Measurements from ENCODE around the gene CALHM3.

CALHM3 gene

DNA sequence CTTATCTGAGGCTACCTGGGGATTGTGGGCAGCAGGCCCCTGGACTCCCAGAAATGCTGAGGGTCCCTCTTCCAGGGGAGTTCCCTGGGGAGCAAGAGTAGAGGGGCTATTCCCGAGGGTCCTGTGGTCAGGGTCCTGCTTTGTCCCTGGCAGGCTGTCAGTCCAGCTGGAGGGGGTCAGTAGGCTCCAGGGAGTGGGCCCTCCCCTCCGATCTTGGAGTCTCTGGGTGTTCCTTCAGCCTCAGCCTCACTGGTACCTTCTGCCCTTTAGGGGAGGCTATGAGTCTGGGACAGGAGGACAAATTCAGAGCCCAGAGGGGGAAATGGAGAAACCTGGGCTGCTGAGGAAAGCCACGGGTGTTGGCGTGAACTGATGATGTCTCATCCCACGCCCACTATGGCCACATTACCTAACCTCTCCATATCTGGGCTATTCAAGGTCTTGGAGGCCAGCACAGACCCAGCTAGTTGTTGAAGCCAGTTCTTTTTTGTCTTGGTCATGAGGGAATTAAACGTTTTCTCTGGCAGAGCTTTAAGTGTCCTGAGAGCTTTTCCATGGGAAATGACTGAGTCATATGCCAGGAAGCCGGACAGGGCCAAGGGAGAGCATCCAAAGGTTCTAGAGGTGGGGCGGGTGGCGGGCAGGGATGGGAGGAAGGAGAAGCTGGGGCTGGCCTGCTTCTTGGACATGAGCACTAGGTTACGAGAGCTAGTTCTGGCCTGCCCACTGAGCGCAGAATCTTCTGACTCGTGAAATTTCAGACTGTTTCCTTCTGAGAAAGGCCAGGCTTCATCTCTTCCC, 33.1 kb downstream of the CALHM3 start:
- DNase-seq (ENCODE audit: insufficient read length, low spot score) (no peak), FAIRE-seq (no peak)
- no peak for TF ChIP-seq POU2F2 (IDR thresholded peaks at IDR 0.05; ENCODE audit: low read depth, low read length)
- no peak for TF ChIP-seq SPI1 (IDR thresholded peaks at IDR 0.05; ENCODE audit: low read depth, low read length)
- TF ChIP-seq POLR2A (IDR thresholded peaks at IDR 0.05; ENCODE audit: low read depth, low read length): no peak
- no peak for TF ChIP-seq POLR2AphosphoS5 (IDR thresholded peaks at IDR 0.05; ENCODE audit: low read depth, low read length)

- FAIRE-seq (no peak), DNase-seq (ENCODE audit: insufficient read length, low spot score) (no peak)
- no peak for TF ChIP-seq POLR2A (IDR thresholded peaks at IDR 0.05; ENCODE audit: low read depth, low read length)
- no peak for TF ChIP-seq POU2F2 (IDR thresholded peaks at IDR 0.05; ENCODE audit: low read depth, low read length)
- TF ChIP-seq PAX5 (IDR thresholded peaks at IDR 0.05; ENCODE audit: insufficient read depth, low read length, severe bottlenecking): no peak
- no peak for TF ChIP-seq SPI1 (IDR thresholded peaks at IDR 0.05; ENCODE audit: low read depth, low read length)
- no peak for TF ChIP-seq TAF1 (IDR thresholded peaks at IDR 0.05; ENCODE audit: low read depth, low read length)
- no peak for TF ChIP-seq POLR2AphosphoS5 (IDR thresholded peaks at IDR 0.05; ENCODE audit: low read depth, low read length)
These were observed 33.7 kb downstream of the CALHM3 start for GRCh38 chr10:103445366-103445765.

DNA sequence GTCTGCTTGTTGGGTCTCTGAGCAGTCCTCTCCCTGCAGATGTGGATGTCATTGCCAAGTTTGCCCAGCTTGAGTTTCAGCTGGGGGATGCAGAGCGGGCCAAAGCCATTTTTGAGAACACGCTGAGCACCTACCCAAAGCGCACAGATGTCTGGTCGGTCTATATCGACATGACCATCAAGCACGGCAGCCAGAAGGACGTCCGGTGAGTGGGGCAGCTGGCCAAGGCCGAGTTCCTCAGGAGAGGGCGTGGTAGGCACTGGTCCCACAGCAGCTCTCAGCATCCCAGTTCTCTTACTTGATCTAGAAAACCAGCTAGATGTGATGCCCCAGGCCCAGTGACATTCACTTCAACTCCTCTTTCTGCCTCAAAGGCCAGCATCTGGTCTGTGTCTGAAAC, 34.6 kb downstream of the CALHM3 start:
- no peak for TF ChIP-seq TAF1 (IDR thresholded peaks at IDR 0.05; ENCODE audit: low read depth, low read length)
- TF ChIP-seq SPI1 (IDR thresholded peaks at IDR 0.05; ENCODE audit: low read depth, low read length): no peak
- no peak for TF ChIP-seq POLR2A (IDR thresholded peaks at IDR 0.05; ENCODE audit: low read depth, low read length)
- no peak for TF ChIP-seq POLR2AphosphoS5 (IDR thresholded peaks at IDR 0.05; ENCODE audit: low read depth, low read length)
- no peak for FAIRE-seq
- no peak for DNase-seq (ENCODE audit: insufficient read length, low spot score)

GRCh38 chr10:103443475-103444185, 35.4 kb downstream of the CALHM3 start:
- FAIRE-seq (no peak), DNase-seq (ENCODE audit: insufficient read length, low spot score) (no peak)
- TF ChIP-seq POLR2A (IDR thresholded peaks at IDR 0.05; ENCODE audit: low read depth, low read length) (0 out of 2 replicates have a peak, but pooled peaks have one; percentile 32), POU2F2 (IDR thresholded peaks at IDR 0.05; ENCODE audit: low read depth, low read length) (no peak), SPI1 (IDR thresholded peaks at IDR 0.05; ENCODE audit: low read depth, low read length) (no peak), PAX5 (IDR thresholded peaks at IDR 0.05; ENCODE audit: insufficient read depth, low read length, severe bottlenecking) (no peak)

DNA sequence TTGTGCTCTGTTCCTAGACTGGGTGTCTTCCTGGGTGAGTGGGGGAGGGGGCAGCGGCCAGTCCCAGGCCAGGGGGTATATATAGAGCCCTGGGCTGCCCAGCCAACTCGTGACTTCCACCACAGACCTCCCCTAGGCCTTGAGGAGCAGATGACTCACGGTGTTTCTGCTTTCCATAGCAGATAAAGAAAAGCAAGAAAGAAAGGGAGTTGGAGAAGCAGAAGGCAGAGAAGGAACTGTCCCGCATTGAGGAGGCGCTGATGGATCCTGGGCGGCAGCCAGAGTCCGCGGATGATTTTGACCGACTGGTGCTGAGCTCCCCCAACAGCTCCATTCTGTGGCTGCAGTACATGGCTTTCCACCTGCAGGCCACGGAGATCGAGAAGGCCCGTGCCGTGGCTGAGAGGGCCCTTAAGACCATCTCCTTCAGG, 37.0 kb downstream of the CALHM3 start:
- no peak for TF ChIP-seq PAX5 (IDR thresholded peaks at IDR 0.05; ENCODE audit: insufficient read depth, low read length, severe bottlenecking)
- TF ChIP-seq SPI1 (IDR thresholded peaks at IDR 0.05; ENCODE audit: low read depth, low read length): no peak
- no peak for TF ChIP-seq TAF1 (IDR thresholded peaks at IDR 0.05; ENCODE audit: low read depth, low read length)
- no peak for TF ChIP-seq POLR2A (IDR thresholded peaks at IDR 0.05; ENCODE audit: low read depth, low read length)
- no peak for TF ChIP-seq POU2F2 (IDR thresholded peaks at IDR 0.05; ENCODE audit: low read depth, low read length)
- no peak for TF ChIP-seq POLR2AphosphoS5 (IDR thresholded peaks at IDR 0.05; ENCODE audit: low read depth, low read length)
- no peak for DNase-seq (ENCODE audit: insufficient read length, low spot score)
- FAIRE-seq: no peak

DNA sequence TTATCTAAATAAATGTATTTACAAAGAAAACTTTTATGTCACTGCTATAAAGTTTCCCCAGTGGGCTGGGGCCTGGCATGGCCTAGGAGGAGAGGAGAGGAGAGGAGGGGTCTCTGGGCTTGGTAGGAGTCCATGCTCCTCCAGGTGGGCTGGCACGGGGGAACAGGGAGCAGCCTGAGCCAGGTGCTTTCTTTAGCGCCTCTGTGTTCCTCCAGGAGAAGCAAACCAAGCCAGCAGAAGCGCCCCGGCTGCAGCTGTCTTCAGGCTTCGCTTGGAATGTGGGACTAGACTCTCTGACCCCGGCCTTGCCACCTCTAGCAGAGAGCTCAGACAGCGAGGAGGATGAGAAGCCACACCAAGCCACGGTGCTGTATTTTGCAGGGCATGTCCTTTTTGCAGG, 37.4 kb downstream of the CALHM3 start:
- no peak for DNase-seq (ENCODE audit: insufficient read length, low spot score)
- TF ChIP-seq PAX5 (IDR thresholded peaks at IDR 0.05; ENCODE audit: insufficient read depth, low read length, severe bottlenecking) (no peak), TAF1 (IDR thresholded peaks at IDR 0.05; ENCODE audit: low read depth, low read length) (no peak), SPI1 (IDR thresholded peaks at IDR 0.05; ENCODE audit: low read depth, low read length) (no peak)
- FAIRE-seq: no peak

GRCh38 chr10:103441206-103441605, 37.8 kb downstream of the CALHM3 start:
- TF ChIP-seq PAX5 (IDR thresholded peaks at IDR 0.05; ENCODE audit: insufficient read depth, low read length, severe bottlenecking) (no peak), POU2F2 (IDR thresholded peaks at IDR 0.05; ENCODE audit: low read depth, low read length) (no peak), POLR2A (IDR thresholded peaks at IDR 0.05; ENCODE audit: low read depth, low read length) (no peak), TAF1 (IDR thresholded peaks at IDR 0.05; ENCODE audit: low read depth, low read length) (no peak), SPI1 (IDR thresholded peaks at IDR 0.05; ENCODE audit: low read depth, low read length) (no peak), POLR2AphosphoS5 (IDR thresholded peaks at IDR 0.05; ENCODE audit: low read depth, low read length) (no peak)
- FAIRE-seq (no peak), DNase-seq (ENCODE audit: insufficient read length, low spot score) (no peak)

GRCh38 chr10:103440416-103440815, 38.6 kb downstream of the CALHM3 start:
- TF ChIP-seq POLR2AphosphoS5 (IDR thresholded peaks at IDR 0.05; ENCODE audit: low read depth, low read length) (no peak; the same call in 1 of the 2 replicates), SPI1 (IDR thresholded peaks at IDR 0.05; ENCODE audit: low read depth, low read length) (no peak), POU2F2 (IDR thresholded peaks at IDR 0.05; ENCODE audit: low read depth, low read length) (no peak)
- no peak for FAIRE-seq
- DNase-seq (ENCODE audit: insufficient read length, low spot score): no peak

DNA sequence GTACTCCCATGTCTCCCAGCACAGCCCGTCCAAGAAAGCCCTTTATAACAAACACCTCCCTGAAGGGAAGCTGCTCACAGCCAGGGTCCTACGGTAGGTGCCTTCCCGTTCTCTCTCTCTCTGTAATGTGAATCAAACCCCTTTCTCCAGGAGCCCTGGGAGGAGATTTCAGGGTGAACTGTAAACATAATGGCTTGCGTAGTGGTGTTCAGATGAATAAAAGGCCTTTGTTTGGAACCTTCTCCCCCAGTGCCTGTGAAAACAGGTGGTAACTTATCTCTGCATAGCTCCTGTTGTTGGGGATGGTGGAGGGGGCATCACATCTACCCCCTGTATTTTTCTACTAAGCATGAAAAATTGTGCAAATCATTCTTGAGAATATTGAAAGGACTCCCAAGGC, 39.3 kb downstream of the CALHM3 start:
- FAIRE-seq: no peak
- TF ChIP-seq TAF1 (IDR thresholded peaks at IDR 0.05; ENCODE audit: low read depth, low read length) (no peak), POU2F2 (IDR thresholded peaks at IDR 0.05; ENCODE audit: low read depth, low read length) (no peak), POLR2AphosphoS5 (IDR thresholded peaks at IDR 0.05; ENCODE audit: low read depth, low read length) (no peak), SPI1 (IDR thresholded peaks at IDR 0.05; ENCODE audit: low read depth, low read length) (no peak), POLR2A (IDR thresholded peaks at IDR 0.05; ENCODE audit: low read depth, low read length) (no peak), PAX5 (IDR thresholded peaks at IDR 0.05; ENCODE audit: insufficient read depth, low read length, severe bottlenecking) (no peak)
- DNase-seq (ENCODE audit: insufficient read length, low spot score): no peak

DNA sequence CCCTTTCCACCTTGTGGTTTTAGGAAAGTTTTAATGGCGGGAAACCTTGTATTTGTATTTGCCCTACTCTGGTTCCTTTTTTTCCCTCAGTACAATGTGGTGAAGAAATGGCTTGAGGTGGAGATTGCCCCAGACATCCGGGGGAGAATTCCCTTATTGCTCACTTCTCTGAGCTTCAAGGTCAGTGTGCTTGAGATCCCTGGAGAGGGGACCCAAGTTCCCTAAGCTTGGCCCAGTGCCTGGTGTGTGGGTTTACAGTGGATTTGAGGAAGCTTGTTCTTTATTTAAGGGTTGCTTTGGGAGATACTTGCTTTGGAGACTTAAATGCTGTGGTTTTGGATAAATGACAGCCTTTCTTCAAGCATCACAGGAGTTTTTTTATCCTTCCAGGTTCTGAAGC, 45.2 kb downstream of the CALHM3 start:
- no peak for TF ChIP-seq PAX5 (IDR thresholded peaks at IDR 0.05; ENCODE audit: insufficient read depth, low read length, severe bottlenecking)
- TF ChIP-seq POLR2A (IDR thresholded peaks at IDR 0.05; ENCODE audit: low read depth, low read length): no peak
- TF ChIP-seq POLR2AphosphoS5 (IDR thresholded peaks at IDR 0.05; ENCODE audit: low read depth, low read length): no peak
- no peak for TF ChIP-seq POU2F2 (IDR thresholded peaks at IDR 0.05; ENCODE audit: low read depth, low read length)
- no peak for TF ChIP-seq SPI1 (IDR thresholded peaks at IDR 0.05; ENCODE audit: low read depth, low read length)
- TF ChIP-seq TAF1 (IDR thresholded peaks at IDR 0.05; ENCODE audit: low read depth, low read length): no peak
- DNase-seq (ENCODE audit: insufficient read length, low spot score): no peak
- no peak for FAIRE-seq

Data from GM12891 (cell line).